ENCODE measurements around the gene KRTAP1-3.
A peak's percentile ranks its signal among the peaks of the same experiment; 100 is the strongest.
"Not testable (repeated sequence)": the region's sequence is repeated elsewhere in the genome, so short reads cannot be mapped to it uniquely, and the experiment has no call there.

Gene KRTAP1-3

DNA sequence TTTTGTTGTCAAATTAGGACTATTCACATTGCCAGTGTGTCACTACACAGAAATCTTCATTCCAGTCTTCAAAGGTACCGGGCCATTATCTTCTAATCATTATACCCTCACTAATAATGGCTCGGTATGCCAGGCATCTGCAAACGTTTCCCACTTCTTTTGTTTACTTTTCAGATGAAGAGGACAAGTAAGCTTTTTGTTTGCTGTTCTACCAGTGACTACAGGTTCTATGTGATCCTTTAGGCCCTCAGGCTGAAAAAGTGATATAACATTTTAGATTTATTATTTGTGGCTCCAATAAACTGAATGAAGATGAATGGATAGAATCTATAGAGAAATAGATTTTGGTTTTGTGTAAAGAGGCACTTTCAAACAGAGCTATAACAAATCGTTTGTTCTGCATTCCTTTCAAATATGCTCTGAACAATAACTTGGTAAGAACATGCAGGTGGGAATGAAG, 25.3 kb downstream of the KRTAP1-3 start:
- POLR2A ChIA-PET (ENCODE audit: low non-redundant PET) = no interaction called here
- CTCF ChIA-PET = interaction anchor here (1.4 kb wide), 1 partner anchor 175 kb away, joined by 3 read pairs; the partner anchor contains the start of gene KRTAP4-1
- H3K27ac ChIP-seq = no peak overlapping the region
- TF ChIP-seq, protein P1, sequence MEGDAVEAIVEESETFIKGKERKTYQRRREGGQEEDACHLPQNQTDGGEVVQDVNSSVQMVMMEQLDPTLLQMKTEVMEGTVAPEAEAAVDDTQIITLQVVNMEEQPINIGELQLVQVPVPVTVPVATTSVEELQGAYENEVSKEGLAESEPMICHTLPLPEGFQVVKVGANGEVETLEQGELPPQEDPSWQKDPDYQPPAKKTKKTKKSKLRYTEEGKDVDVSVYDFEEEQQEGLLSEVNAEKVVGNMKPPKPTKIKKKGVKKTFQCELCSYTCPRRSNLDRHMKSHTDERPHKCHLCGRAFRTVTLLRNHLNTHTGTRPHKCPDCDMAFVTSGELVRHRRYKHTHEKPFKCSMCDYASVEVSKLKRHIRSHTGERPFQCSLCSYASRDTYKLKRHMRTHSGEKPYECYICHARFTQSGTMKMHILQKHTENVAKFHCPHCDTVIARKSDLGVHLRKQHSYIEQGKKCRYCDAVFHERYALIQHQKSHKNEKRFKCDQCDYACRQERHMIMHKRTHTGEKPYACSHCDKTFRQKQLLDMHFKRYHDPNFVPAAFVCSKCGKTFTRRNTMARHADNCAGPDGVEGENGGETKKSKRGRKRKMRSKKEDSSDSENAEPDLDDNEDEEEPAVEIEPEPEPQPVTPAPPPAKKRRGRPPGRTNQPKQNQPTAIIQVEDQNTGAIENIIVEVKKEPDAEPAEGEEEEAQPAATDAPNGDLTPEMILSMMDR (conservative IDR thresholded peaks at IDR 0.05; ENCODE audit: low read depth) = no peak
- no peak for DNase-seq (ENCODE audit: low spot score)

DNA sequence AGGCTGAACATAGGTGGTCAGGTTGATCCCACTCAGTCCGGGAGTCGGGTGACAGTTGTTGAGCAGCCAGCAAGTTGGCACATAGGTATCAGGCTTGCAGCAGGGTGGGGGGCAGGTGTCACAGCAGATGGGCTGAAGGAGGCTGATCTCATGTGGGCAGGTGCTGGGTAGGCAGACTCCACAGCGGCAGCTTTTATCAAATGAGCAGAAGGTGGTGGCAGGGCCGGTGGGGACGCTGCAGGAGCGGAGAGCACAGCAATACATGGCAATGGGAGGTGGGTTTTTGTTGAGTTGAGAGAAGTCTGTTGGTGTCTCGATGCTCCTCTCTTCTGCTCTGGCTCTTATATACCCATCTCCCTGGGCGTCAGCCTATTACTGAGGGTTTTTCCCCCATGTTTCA, 25.9 kb downstream of the KRTAP1-3 start, which contains the start of gene KRTAP3-1:
Gene KRTAP3-1, minus strand, starts transcription at position 318 of the 400 bp plus-strand sequence. Its CDS starts 54 bp downstream, at position 264.
- TF ChIP-seq, protein P1 (conservative IDR thresholded peaks at IDR 0.05; ENCODE audit: low read depth) = no peak
- CTCF ChIA-PET = interaction anchor here (1.4 kb wide), 1 partner anchor 176 kb away, joined by 3 read pairs; the partner anchor contains the start of gene KRTAP4-1
- no peak within 1 kb of the TSS for H3K27ac ChIP-seq
- POLR2A ChIA-PET (ENCODE audit: low non-redundant PET) = no interaction called here
- DNase-seq (ENCODE audit: low spot score) = no peak

DNA sequence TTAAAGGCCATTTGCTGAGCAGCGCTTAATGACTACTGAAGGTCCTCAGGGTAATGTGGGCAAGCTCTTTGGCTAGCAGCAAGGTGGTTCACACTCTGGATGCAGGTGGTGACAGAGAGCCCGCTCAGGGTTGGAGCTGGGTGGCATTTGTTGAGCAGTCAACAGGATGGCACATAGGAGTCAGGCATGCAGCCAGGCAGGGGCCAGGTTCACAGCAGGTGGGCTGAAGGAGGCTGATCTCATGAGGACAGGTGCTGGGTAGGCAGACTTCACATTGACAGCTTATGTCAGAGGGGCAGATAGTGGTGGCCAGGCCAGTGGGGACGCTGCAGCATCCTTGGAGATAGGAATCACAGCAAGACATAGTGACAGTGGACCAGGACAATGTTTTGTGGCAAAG, 30.3 kb downstream of the KRTAP1-3 start:
- no peak for DNase-seq (ENCODE audit: low spot score)
- CTCF ChIA-PET = interaction anchor here (0.5 kb wide), 1 partner anchor 575 kb away, joined by 3 read pairs; no protein-coding TSS in a partner anchor
- TF ChIP-seq, protein P1 (conservative IDR thresholded peaks at IDR 0.05; ENCODE audit: low read depth) = no peak
- no peak overlapping the region for H3K27ac ChIP-seq
- POLR2A ChIA-PET (ENCODE audit: low non-redundant PET) = no interaction called here

DNA sequence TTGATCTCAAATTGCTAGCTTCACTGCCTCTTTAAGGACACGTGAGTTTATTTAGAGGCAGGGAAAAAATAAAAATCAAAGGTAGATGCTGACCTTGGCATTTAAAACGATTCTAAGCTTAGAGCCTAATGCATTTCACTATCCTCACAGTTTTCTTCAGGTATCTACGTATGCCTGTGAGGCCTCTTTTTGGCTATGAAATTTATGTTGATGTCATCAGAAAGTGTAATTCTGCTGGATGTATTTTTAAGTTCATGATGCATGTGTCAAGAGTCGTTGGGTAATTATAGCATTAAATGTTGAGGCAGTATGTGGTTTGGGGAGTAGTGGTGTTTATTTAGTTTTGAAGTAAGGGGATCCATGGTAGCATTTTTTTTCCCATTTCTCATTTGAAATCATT, 30.7 kb downstream of the KRTAP1-3 start:
- POLR2A ChIA-PET (ENCODE audit: low non-redundant PET) = no interaction called here
- TF ChIP-seq, protein P1 (conservative IDR thresholded peaks at IDR 0.05; ENCODE audit: low read depth) = no peak
- no peak for DNase-seq (ENCODE audit: low spot score)
- H3K27ac ChIP-seq = peak overlapping the region; percentile 65
- CTCF ChIA-PET = interaction anchor here (0.5 kb wide), 1 partner anchor 575 kb away, joined by 3 read pairs; no protein-coding TSS in a partner anchor

DNA sequence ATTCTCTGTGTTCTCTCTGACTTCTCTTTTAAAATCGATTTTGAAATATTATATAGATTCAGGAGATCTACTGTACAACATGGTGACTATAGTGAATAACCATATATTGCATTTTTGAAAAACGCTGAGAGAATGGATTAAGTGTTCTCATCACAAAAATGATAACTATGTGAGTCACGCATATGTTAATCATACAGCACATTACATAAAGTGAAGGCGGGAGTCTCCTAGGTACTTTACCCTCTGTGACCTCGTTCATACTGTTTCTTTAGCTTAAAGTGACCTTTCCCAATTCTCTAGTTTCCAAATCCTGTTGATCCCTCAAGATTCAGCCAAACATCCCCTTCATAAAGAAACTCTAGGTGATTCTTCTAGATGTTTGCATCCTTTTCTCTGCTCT, 31.9 kb downstream of the KRTAP1-3 start:
- 0 out of 2 replicates have a peak overlapping the region, but pooled peaks have one; percentile 85 for H3K27ac ChIP-seq
- TF ChIP-seq, protein P1 (conservative IDR thresholded peaks at IDR 0.05; ENCODE audit: low read depth) = no peak
- CTCF ChIA-PET = no interaction called here
- POLR2A ChIA-PET (ENCODE audit: low non-redundant PET) = no interaction called here
- peak; percentile 70 for DNase-seq (ENCODE audit: low spot score)

DNA sequence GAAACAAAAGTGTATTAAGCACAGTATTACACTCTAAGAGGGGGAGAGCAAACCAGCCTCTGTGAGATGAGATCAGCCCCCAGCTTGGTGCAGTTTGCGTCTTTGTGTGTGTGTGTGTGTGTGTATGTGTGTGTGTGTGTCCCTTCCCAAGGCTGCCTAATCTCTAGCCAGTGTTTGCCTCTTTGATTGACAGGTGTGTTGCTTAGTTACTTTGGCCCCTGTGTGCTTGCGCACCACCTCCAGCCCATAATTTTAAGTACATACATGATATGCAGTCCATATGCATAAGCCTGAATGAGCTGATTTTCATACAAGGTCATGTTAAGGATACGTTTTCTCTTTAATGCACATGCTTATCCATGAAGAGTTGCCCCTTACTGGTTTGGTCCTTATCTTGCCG, 32.9 kb downstream of the KRTAP1-3 start:
- TF ChIP-seq, protein P1 (conservative IDR thresholded peaks at IDR 0.05; ENCODE audit: low read depth) = no peak
- peak overlapping the region; percentile 85 for H3K27ac ChIP-seq
- DNase-seq (ENCODE audit: low spot score) = no peak
- ChIA-PET POLR2A (ENCODE audit: low non-redundant PET) (no interaction called here), CTCF (no interaction called here)

DNA sequence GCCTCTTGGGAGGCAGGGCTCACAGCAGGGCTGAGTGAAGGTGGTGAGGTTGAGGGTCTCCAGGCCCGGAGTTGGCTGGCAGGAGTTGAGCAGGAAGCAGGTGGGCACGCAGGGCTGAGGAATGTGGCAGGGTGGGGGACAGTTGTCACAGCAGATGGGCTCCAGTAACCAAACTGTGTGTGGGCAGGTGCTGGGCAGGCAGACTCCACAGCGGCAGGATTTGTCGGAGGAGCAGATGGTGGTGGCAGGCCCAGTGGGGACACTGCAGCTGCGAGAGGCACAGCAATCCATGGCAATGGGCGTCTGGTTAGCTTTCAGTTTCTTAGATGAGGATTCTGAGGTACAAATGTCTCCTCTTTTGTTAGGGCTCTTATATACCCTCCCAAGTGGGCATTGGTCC, 35.1 kb downstream of the KRTAP1-3 start, which contains the start of gene KRTAP3-2:
Gene KRTAP3-2, minus strand, starts transcription at position 344 of the 400 bp plus-strand sequence. Its CDS starts 53 bp downstream, at position 291.
- CTCF ChIA-PET = interaction anchor here (0.7 kb wide), 1 partner anchor 409 kb away, joined by 3 read pairs; no protein-coding TSS in a partner anchor
- H3K27ac ChIP-seq; DNase-seq (ENCODE audit: low spot score); POLR2A ChIA-PET (ENCODE audit: low non-redundant PET): not testable (repeated sequence)
